Measurements from ENCODE around the gene COL19A1. TPM values are rescaled to one million over a fixed set of nuclear protein-coding genes. Genes with fewer than 3 reads are reported as not detected.
"Not testable (repeated sequence)": the region's sequence is repeated elsewhere in the genome, so short reads cannot be mapped to it uniquely, and the experiment has no call there.

Gene COL19A1
- total RNA-seq, 1 donor: under 0.01 TPM

GRCh38 chr6:69894578-69895347 is 28.4 kb downstream of the COL19A1 start:
- DNase-seq (ENCODE audit: low read depth in 2 of 3, low spot score in 2 of 3): no peak

GRCh38 chr6:69895396-69895795 is 29.0 kb downstream of the COL19A1 start:
- DNase-seq (ENCODE audit: low read depth in 2 of 3, low spot score in 2 of 3): no peak

- no peak for DNase-seq (ENCODE audit: low read depth in 2 of 3, low spot score in 2 of 3)
Measured at GRCh38 chr6:69900869-69901268, 34.5 kb downstream of the COL19A1 start.

GRCh38 chr6:69901361-69901760 is 35.0 kb downstream of the COL19A1 start:
- no peak for DNase-seq (ENCODE audit: low read depth in 2 of 3, low spot score in 2 of 3)

- DNase-seq (ENCODE audit: low read depth in 2 of 3, low spot score in 2 of 3): no peak
Measured at GRCh38 chr6:69907981-69908498, 41.7 kb downstream of the COL19A1 start.

- DNase-seq (ENCODE audit: low read depth in 2 of 3, low spot score in 2 of 3): no peak
Measured at GRCh38 chr6:69913361-69913760, 47.0 kb downstream of the COL19A1 start.

- no peak for DNase-seq (ENCODE audit: low read depth in 2 of 3, low spot score in 2 of 3)
Measured at GRCh38 chr6:69914015-69914485, 47.7 kb downstream of the COL19A1 start.

- DNase-seq (ENCODE audit: low read depth in 2 of 3, low spot score in 2 of 3): no peak
Measured at GRCh38 chr6:69915346-69915745, 49.0 kb downstream of the COL19A1 start.

GRCh38 chr6:69917834-69918233 is 51.5 kb downstream of the COL19A1 start:
- DNase-seq (ENCODE audit: low read depth in 2 of 3, low spot score in 2 of 3): no peak

- no peak for DNase-seq (ENCODE audit: low read depth in 2 of 3, low spot score in 2 of 3)
Measured at GRCh38 chr6:69918813-69919475, 52.6 kb downstream of the COL19A1 start.

- not testable (repeated sequence) for DNase-seq (ENCODE audit: low read depth in 2 of 3, low spot score in 2 of 3)
Measured at GRCh38 chr6:69921066-69921465, 54.7 kb downstream of the COL19A1 start.

GRCh38 chr6:69921611-69922010 is 55.3 kb downstream of the COL19A1 start:
- not testable (repeated sequence) for DNase-seq (ENCODE audit: low read depth in 2 of 3, low spot score in 2 of 3)

- no peak for DNase-seq (ENCODE audit: low read depth in 2 of 3, low spot score in 2 of 3)
Measured at GRCh38 chr6:69926745-69927144, 60.4 kb downstream of the COL19A1 start.

GRCh38 chr6:69933239-69933638 is 66.9 kb downstream of the COL19A1 start:
- no peak for DNase-seq (ENCODE audit: low read depth in 2 of 3, low spot score in 2 of 3)

GRCh38 chr6:69935079-69935478 is 68.7 kb downstream of the COL19A1 start:
- DNase-seq (ENCODE audit: low read depth in 2 of 3, low spot score in 2 of 3): no peak

GRCh38 chr6:69936674-69937363 is 70.5 kb downstream of the COL19A1 start:
- DNase-seq (ENCODE audit: low read depth in 2 of 3, low spot score in 2 of 3): no peak

- no peak for DNase-seq (ENCODE audit: low read depth in 2 of 3, low spot score in 2 of 3)
Measured at GRCh38 chr6:69937402-69938136, 71.2 kb downstream of the COL19A1 start.

- DNase-seq (ENCODE audit: low read depth in 2 of 3, low spot score in 2 of 3): no peak
Measured at GRCh38 chr6:69942485-69942884, 76.1 kb downstream of the COL19A1 start.

GRCh38 chr6:69945192-69945591 is 78.8 kb downstream of the COL19A1 start:
- DNase-seq (ENCODE audit: low read depth in 2 of 3, low spot score in 2 of 3): no peak

- no peak for DNase-seq (ENCODE audit: low read depth in 2 of 3, low spot score in 2 of 3)
Measured at GRCh38 chr6:69948479-69949114, 82.2 kb downstream of the COL19A1 start.
